ENCODE results near the gene ZMAT3. TPM values are rescaled to one million over a fixed set of nuclear protein-coding genes. Genes with fewer than 3 reads are reported as not detected.

Gene ZMAT3
- total and polyA plus RNA-seq, 2 of the 13 experiments (the other 11 are each of a cell fraction or from before 2014, with no cell fraction given), result 11.4 to 11.7 TPM

DNA sequence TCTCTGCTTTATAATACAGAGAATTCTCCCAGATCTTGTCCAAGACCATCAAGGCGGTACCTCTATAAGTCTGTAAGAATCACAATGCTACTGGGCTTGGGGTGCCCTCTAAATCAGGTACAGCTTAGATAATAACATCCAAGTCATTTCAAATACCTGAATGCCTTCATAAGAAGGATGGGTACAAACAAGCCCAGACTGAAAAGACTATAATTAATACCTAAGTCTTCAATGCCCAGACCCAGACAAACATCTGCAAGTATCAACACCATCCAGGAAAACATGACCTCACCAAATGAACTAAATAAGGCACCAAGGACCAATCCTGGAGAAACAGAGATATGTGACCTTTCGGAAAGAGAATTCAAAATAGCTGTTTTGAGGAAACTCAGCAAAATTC is 65.9 kb downstream of the ZMAT3 start (continued):
- TF ChIP-seq ATF7-NPFF (CRISPR knock-in tag; IDR thresholded peaks at IDR 0.05; ENCODE audit: low read depth), result no peak
- TF ChIP-seq CCAR2 (optimal IDR thresholded peaks at IDR 0.05; ENCODE audit: low read depth, low read length), result no peak
- TF ChIP-seq DR1 (CRISPR knock-in tag; IDR thresholded peaks at IDR 0.05), result no peak

- no peaks in the 10 kb centered on the region for H3K4me1 ChIP-seq (ENCODE audit: insufficient read depth, low read length)
- ATAC-seq (no peak), FAIRE-seq (no peak), DNase-seq (ENCODE audit: low spot score) (no peak)
- 67% methylated on average over 4 of the region's 4 CpGs for WGBS (ENCODE audit: low lambda C conversion rate)
- TF ChIP-seq KDM5A (IDR thresholded peaks at IDR 0.05; ENCODE audit: borderline replicate concordance, low read length) (no peak), KDM1A (CRISPR knock-in tag; IDR thresholded peaks at IDR 0.05) (no peak), PBX2 (CRISPR knock-in tag; IDR thresholded peaks at IDR 0.05) (no peak), NONO (IDR thresholded peaks at IDR 0.05) (no peak), NONO (CRISPR knock-in tag; conservative IDR thresholded peaks at IDR 0.05) (no peak), SUZ12 (IDR thresholded peaks at IDR 0.05; ENCODE audit: low read depth, low read length) (no peak), XRCC5 (optimal IDR thresholded peaks at IDR 0.05; ENCODE audit: low read length) (no peak), KLF11 (CRISPR knock-in tag; IDR thresholded peaks at IDR 0.05) (no peak)
- TF ChIP-seq, protein P1, sequence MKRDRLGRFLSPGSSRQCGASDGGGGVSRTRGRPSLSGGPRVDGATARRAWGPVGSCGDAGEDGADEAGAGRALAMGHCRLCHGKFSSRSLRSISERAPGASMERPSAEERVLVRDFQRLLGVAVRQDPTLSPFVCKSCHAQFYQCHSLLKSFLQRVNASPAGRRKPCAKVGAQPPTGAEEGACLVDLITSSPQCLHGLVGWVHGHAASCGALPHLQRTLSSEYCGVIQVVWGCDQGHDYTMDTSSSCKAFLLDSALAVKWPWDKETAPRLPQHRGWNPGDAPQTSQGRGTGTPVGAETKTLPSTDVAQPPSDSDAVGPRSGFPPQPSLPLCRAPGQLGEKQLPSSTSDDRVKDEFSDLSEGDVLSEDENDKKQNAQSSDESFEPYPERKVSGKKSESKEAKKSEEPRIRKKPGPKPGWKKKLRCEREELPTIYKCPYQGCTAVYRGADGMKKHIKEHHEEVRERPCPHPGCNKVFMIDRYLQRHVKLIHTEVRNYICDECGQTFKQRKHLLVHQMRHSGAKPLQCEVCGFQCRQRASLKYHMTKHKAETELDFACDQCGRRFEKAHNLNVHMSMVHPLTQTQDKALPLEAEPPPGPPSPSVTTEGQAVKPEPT (CRISPR knock-in tag; IDR thresholded peaks at IDR 0.05; ENCODE audit: low read depth), result no peak
- CTCF ChIA-PET (ENCODE audit: low intra/inter-chr PET ratio, low total read pairs), result no interaction called here
- no peaks in the 10 kb centered on the region for H3K9me3 ChIP-seq (ENCODE audit: low read length)
- H2AFZ ChIP-seq (ENCODE audit: low read length), result no peak overlapping the region
- no peak overlapping the region for H3K9ac ChIP-seq (ENCODE audit: insufficient read depth, low read depth, low read length)
- no peaks in the 10 kb centered on the region for H3K79me2 ChIP-seq (ENCODE audit: insufficient read depth, low read length)
- BruUV-seq (replicated peaks), result no TSS peak
- H3K36me3 ChIP-seq (replicated peaks in 1 of 2; ENCODE audit: control insufficient read depth in 1 of 2, insufficient read depth in 2 of 2, low read length in 2 of 2), result no peaks in the 10 kb centered on the region; a peak in 1 of 5 replicates
- no peak overlapping the region for H3K4me3 ChIP-seq (replicated peaks in 1 of 3; ENCODE audit: insufficient read depth in 1 of 3, low read depth in 2 of 3, low read length in 3 of 3)
- no peaks in the 10 kb centered on the region for H3K27me3 ChIP-seq (ENCODE audit: control insufficient read depth in 1 of 2, insufficient read depth in 2 of 2, low read length in 2 of 2)
- H4K20me1 ChIP-seq (ENCODE audit: insufficient read depth, low read length), result no peaks in the 10 kb centered on the region
- intact Hi-C loops (cut with micrococcal nuclease; ENCODE audit: unreplicated experiment), result no loop called here
- in situ Hi-C loops (cut with HindIII; ENCODE audit: extremely low pct_ligation_motif_present, low pct_unique_long_range_greater_than_20kb), result no loop called here
- H3K4me2 ChIP-seq (ENCODE audit: low read depth, low read length), result no peak overlapping the region
- POLR2A ChIA-PET, result no interaction called here
- no peak overlapping the region for H3K27ac ChIP-seq (ENCODE audit: extremely low read length, insufficient read depth, low read length)
Measured at GRCh38 chr3:179005213-179005612, 66.4 kb downstream of the ZMAT3 start.
